Activated naive CD4-positive, alpha-beta T cell treated with anti-CD3 and anti-CD28 coated beads, Interleukin-2, amount 50 U/mL, for 16 hours (primary cell): ENCODE results near the gene TSC22D1.

Experiments used
- DNase-seq: peaks from one replicate; pipeline ENCODE4 v3.0.0-alpha.2; 2020

The TSC22D1 gene

DNA sequence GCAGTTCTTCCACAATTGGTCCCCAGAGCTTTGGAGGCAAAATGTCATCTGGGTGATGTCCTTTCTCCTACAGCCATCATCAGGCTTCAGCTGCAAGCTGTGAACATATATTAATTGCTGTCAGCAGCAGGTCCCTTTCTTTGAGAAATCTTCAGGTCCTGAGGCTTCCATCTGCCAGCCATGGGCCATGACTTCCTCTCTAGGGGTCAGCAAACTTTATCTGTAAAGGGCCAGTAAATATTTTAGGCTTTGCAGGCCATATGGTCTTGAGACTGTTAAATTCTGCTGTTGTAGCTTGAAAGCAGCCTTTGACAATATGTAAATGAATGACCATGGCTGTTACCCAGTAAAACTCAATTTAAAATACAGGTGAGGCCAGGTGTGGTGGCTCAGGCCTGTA lies 175.4 kb downstream of the TSC22D1 start:
- no peak for DNase-seq

DNA sequence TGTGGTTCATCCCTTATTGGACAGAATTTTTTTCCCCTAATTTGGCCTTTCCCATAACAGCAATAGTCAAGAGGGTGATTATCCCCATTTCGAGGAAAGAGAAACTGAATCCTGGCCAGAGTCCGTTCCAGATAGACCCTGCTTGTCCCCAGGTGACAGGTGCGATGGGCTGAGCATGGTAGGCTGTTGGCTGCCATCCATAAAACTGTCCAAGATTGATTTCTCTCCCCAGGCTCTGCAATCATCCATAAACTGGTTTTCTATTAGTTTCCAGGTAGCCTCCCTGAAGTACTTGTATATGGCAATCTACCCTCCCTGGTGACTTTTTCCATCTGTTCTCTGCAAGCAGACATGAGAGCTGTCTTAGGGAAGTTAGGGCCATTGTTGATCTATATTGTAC lies 177.1 kb downstream of the TSC22D1 start:
- DNase-seq, result no peak

DNA sequence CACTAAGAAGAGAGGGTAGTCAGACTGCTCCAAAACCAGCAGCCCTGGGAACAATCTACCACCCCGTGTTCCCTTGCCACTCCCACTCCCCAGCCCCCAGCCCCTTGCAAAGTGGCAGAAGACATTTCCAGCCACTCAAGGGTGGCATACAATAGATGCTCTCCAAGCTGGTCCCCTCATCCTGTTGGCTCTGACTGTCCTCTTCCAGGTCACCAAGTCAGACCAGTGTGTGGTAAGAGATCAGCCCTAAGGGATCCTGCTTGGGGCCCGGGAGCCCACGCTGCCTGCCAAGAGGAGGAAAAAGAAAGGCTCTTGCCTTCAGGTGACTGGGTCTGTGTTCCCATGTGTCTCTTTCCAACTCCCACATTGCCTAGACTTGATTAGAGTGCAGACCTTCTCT lies 177.5 kb downstream of the TSC22D1 start:
- no peak for DNase-seq

DNA sequence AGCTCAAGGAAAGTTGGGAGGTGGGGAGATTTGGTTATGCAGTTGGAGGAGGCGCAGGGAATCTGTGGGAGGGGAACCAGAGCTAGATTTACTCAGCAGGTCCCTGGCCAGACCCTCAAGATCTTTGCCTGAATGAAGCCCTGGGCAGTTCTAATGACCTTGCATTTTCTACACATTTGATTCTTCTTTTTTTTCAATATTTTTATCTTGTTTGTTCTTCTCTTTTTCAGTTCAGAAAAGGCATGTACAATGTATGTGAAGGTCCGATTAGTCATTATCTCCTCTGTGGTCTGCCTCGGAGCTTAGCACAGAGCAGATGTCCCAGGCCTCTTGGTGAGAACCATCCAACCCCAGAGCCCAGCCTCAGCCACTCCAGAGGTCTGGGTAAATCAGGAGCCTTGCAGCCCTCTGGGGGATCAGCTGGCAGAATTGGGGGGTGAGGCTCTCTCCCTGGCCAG lies 178.3 kb downstream of the TSC22D1 start:
- DNase-seq, result no peak

DNA sequence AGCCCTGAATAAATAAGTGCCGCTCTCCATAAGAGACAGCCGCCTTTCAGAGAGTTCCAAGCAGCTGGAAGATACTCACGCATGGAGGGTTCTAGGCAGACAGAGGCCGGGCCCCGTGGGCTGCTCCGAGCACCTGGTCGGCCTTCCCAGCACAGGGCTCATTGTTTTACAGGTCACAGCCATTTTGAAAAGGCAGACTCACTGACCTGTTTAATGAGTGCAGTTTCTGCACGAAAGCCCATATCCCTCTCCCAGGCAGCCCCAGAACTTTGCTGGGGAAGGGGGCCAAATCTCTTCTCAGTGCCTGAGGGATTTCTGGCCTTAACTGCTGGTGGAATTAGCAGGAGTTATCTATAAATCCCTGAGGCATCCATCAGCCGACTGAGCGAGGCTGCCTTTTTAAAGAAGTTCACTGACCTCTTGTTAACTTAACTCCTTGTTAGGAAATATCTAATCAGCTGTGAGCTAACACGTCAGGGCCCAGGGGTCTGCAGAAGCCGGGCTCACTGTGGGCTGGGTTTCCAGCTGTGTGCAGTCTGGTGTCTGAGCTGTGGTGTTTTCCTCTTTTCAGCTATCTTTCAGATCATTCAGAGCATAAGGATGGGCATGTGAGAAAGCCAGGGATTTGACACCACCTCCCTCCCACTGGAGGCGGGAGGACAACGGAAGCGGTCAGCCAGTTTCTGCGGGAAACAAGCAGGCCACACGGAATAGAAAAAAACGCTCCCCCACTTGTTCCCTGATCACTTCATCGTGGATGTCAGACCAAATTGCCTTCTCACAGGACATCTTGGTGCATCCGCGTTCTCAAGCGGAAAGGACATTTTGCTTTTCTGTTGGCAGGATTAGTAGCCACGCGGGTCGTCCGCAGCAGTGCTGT lies 179.2 kb downstream of the TSC22D1 start:
- DNase-seq, result no peak

DNA sequence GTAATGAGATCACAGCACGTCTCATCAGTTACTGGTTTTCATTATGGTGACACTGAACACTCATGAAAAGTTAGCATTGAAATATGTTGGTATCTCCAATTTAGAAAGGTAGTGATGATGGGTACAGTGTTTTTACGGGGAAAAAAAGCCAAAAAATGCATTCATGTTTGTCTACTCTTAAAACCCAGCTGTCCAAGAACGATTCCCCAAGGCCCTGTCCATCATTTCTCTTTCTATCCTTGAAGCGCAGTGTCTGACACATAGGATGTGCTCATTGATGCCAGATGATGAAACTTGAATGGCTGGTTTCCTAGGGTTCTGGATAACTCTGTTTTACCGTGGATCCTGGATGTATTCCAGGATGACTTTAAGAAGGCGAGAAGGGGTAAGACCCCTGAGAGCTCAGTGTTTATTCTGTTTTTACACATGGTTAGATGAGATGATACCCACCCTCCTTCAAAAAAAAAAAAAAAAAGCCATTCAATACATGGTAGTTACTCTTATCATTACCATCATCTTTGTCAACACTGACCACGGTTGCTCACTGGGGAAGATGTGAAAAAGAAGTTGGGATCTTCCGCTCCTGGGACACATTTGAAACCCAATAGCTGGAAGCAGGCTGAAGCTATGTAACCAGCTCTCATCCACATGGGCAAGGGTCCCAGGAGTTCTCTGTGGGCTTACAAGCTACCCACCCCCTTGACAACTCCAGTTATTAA lies 180.0 kb downstream of the TSC22D1 start:
- DNase-seq, result no peak

DNA sequence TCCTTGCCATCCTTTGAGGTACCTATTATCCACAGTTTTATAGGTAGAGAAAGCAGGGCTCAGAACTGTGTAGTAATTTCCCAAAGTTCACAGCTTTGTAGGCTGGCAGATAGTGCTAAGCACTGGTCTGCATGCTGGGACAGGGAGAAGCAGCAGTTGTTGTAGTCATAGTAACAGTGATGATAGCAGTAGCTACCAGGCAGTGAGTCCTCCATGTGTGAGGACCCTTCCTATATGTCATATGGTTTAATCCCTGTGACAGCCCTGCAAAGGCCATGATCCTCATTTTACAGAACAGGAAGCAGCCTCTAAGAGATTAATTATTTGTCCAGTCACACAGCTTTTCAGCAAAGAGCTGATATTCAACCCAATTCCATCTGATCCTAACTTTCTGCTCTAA lies 181.5 kb downstream of the TSC22D1 start:
- no peak for DNase-seq

DNA sequence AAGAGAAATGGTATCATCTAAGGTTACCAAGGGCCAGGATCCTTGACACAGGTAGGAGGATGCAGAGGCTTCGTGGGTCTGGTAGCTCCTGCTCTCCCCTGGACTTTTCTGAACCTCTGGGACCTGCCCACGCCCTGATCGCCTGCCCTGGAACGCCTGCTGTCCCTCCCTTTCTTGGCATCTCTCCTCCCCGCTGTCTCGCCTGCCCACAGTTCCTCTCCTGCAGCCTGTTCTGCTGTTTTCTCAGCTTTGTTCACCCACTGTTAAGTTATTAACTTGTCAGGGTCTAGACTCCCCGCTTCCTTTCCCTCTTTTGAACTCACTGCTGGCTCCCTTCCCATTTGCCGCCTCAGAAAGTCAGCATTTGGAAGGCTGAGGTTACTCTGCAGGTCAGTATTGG lies 182.7 kb downstream of the TSC22D1 start:
- no peak for DNase-seq

DNA sequence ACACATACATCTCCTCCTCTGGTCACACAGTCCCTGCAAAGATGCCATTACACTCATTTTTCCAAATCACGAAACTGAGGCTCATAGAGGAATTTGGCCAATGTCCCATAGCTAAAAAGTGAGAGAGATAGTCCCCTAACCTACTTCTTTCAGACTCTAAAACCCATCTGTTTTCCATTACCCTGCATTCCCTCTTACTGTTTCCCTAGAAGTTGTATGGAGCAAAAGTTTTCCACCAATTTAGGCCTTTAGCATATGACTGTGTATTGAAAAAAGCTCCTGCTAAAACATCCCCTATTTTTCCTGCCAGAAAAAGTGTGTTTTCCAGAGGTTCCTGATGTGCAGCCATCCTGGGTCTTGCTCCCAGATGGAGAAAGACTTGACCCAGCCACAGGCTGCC lies 186.3 kb downstream of the TSC22D1 start:
- DNase-seq, result no peak

DNA sequence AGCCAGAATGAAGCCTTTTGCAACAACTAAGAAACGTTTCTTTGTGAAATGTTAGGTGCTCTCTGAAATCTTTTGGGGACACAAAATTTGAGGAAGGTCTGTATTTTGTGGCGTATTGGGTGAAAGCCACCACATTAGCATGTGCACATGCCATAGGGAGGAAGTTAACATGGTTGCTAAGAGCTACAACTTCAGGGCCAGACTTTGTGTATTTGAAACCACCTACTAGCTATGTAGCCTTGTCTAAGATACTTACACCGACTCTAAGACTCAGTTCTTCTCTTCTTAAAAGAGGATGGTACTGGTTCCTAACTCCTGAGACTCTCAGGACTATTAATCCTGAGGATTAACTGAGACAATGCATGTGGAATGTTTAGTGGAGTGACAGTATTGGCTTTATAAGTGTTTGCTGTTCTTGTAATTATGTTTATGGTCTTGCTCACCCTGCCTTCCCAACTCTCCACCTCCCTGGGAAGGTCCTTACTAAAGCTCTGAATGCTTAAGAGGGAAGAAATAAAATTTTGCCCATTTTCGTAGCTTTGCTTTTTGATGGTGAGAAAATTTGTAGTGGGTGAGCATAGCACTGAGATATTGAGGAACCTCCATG lies 187.0 kb downstream of the TSC22D1 start:
- no peak for DNase-seq

DNA sequence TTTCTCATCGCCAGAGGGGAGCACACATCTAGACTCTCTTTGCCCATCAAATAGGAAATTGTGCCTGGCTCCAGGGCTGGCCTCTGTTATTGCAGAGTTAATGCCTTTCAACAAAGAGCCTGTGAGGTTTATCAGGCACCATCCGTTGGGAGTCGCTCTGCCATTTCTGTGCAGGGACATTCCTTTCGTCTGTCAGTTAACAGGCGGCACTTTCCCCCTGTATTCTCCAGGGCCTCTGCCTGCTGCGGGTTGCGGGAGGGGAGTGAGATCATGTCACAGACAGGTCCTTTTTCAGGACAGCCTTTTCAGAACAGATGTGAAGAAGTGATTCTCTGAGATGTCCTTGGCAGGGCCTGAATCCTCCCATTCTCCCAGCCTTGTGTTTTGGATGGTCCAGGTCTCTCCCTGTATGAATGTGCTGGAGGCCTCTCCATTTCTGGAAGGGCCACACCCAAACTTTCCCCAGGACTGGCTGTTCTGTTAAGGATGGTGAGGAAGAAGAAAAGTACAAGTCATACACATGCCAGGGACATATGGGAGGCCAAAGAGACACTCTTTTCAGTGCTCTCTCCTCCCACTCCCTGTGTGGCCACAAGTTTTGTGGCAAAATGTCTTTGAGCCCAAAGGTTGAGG lies 187.6 kb downstream of the TSC22D1 start:
- DNase-seq, result no peak

DNA sequence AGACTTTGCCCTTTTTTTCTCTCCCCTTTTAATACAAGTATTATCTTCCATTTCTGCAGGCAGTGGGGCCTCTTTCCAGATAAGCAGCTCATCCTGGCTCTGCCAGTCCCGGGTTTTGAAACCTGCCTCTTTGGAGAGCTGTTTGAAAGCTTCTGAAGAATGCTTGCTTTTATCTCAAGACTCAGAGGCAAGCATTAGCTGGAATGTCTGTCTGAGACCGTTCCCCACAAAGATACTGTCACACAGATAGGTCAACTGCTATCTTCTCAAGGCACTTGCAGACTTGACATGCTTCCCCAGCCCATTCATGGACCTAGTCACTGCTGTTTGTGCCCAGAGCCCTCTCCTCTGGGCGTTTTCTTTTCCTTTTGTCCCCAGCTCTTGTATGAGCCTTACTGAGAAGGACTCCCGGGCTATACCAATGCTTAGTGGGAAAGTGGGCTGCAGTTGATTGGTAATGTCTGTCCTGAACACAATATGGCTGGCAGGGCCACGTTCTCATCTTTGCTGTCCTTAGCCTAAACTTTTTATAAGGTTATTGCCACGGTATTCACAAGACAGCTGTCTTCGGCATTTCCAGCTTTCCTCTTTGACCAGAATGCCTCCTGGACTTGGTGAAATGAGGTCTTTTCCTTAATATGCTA lies 189.1 kb downstream of the TSC22D1 start:
- no peak for DNase-seq

DNA sequence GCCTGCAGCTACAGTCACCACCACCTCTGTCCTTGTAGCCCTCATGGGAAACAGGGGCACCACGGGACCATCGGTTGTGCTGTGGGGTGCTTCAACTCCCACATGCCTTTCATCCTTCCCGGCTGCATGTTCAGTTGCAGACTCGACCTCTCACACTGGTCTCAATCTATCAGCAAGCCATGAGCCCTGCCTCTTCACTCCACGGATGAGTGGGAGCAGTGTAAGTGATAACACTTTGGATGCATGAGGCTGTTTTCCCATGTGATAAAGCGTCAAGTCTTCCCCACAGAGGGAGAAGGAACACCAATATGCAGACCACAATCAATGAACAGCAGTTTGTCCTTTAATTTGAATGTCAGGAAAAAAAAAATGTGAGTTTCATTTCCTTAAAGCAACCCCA lies 190.3 kb downstream of the TSC22D1 start:
- DNase-seq, result no peak

DNA sequence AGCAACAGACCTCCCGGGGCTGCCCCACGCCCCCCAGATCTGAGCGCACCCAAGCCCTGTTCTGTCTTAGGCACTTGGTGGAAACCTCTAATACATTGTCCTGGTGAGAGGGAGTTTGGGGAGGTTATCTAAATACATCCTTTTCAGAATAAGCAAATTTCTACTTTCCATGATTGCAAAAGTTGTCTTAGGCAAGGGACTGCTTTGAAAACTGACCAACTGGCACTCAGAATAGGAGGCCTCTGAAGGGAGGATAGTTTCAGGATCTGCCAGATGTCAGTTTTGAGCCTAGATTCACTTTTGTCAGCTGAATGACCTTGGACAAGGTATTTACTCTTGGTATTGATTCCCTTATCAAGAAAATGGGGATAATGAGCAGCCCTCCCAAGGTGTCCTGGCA lies 190.7 kb downstream of the TSC22D1 start:
- no peak for DNase-seq

DNA sequence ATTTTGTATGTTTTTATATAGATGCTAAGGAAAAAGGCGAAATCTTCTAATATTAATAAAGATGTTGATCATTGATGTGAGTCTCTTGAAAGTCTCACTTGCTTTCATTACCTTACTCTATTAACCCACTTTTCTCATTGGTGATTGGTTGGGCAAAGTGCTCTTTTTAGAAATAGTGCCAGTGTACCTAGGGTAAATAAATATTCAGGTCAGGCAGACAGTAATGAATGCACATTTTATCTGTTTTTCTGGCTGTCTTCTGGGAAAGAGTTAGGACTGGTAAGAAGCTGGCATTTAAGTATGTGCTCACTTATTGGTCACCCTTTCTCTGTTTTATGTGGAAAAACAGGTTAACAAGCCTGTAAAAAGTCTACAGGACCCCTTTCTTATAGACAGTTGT lies 191.4 kb downstream of the TSC22D1 start:
- no peak for DNase-seq

DNA sequence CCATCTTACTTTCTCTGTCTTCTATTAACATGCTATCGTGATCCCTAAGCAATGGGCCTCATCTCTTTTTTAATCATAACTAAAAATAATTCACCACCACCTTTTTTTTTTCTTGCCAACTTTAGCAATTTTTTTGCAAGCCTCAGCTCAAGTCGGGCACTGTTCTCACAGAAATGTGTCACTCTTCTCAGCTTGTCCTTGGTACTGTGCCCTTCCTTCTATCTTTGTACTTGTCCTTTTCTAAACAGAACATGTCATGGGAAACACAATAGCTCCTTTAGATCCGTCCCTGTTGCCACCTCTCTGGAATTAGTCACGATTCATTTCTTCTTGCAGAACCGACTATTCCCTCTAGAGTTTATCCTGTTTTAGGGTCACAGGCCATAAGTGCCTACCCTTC lies 192.2 kb downstream of the TSC22D1 start:
- no peak for DNase-seq

DNA sequence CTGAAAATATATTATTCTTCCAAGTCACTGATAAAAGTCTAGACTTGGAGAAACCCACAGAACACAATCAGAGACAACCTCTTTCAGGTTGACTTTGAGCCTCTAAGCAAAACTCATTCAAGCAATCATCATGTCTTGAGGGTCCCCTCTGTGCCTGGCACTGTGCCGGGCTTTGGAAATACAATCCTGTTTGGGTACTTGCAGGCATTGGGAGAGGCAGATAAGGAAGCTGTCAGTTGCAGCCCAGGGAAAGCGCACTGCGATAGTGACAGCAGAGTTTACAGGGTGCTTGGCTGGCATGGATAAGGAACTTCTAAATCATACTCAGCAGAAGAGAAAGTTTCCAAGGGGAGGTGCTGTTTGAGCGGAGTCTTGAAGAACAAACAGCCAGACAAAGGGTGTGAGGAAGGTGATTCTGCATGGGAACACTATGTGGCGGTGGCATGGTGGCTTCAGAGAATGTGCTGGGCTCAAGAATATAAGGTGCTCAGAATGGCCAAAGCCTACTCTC lies 193.4 kb downstream of the TSC22D1 start:
- no peak for DNase-seq
